Dendritic cell treated with granulocyte-macrophage colony-stimulating factor and Interleukin-4, amounts not matched to agents 40 ng/mL and 50 ng/mL, for 4 days (primary cell): Measurements from ENCODE around the gene MIB2.

ENCODE experiments used
- H3K27ac Mint-ChIP-seq: one replicate; pipeline ENCODE4 v1.8.0; 2022; ENCODE audit warnings: mild to moderate bottlenecking, mixed read lengths
- H3K27me3 Mint-ChIP-seq: one replicate; pipeline ENCODE4 v1.8.0; 2022; ENCODE audit warnings: mild to moderate bottlenecking, mixed read lengths
- H3K36me3 Mint-ChIP-seq: one replicate; pipeline ENCODE4 v1.8.0; 2022; ENCODE audit warnings: low read depth, mixed read lengths
- H3K4me1 Mint-ChIP-seq: one replicate; pipeline ENCODE4 v1.8.0; 2022; ENCODE audit warnings: low read depth, mixed read lengths
- H3K4me3 Mint-ChIP-seq: one replicate; pipeline ENCODE4 v1.8.0; 2022; ENCODE audit warnings: mild to moderate bottlenecking, moderate library complexity, mixed read lengths
- H3K9me3 Mint-ChIP-seq: one replicate; pipeline ENCODE4 v1.8.0; 2022; ENCODE audit warnings: mixed read lengths
- intact Hi-C: fragments of 100-400 bp; cut with micrococcal nuclease; formaldehyde crosslinking; loops from one replicate; pipeline ENCODE4 v1.15.0; 2022

MIB2 gene

GRCh38 chr1:1624443-1625403 is 9.4 kb downstream of the MIB2 start:
- H3K9me3 Mint-ChIP-seq, result no peaks in the 10 kb centered on the region
- H3K4me1 Mint-ChIP-seq, result peaks cover 5% of the 10 kb centered on the region
- intact Hi-C loops, result no loop called here
- H3K4me3 Mint-ChIP-seq, result no peak overlapping the region
- peaks cover 16% of the 10 kb centered on the region for H3K27me3 Mint-ChIP-seq
- no peak overlapping the region for H3K27ac Mint-ChIP-seq
- H3K36me3 Mint-ChIP-seq, result peaks cover 43% of the 10 kb centered on the region

- peaks cover 5% of the 10 kb centered on the region for H3K4me1 Mint-ChIP-seq
- no peak overlapping the region for H3K4me3 Mint-ChIP-seq
- H3K9me3 Mint-ChIP-seq, result no peaks in the 10 kb centered on the region
- H3K27ac Mint-ChIP-seq, result no peak overlapping the region
- peaks cover 43% of the 10 kb centered on the region for H3K36me3 Mint-ChIP-seq
- intact Hi-C loops, result no loop called here
- H3K27me3 Mint-ChIP-seq, result peaks cover 22% of the 10 kb centered on the region
Measured at GRCh38 chr1:1625404-1625775, 10.1 kb downstream of the MIB2 start.

GRCh38 chr1:1625824-1626206 is 10.5 kb downstream of the MIB2 start:
- H3K4me3 Mint-ChIP-seq, result no peak overlapping the region
- peaks cover 24% of the 10 kb centered on the region for H3K27me3 Mint-ChIP-seq
- H3K27ac Mint-ChIP-seq, result no peak overlapping the region
- H3K9me3 Mint-ChIP-seq, result no peaks in the 10 kb centered on the region
- peaks cover 5% of the 10 kb centered on the region for H3K4me1 Mint-ChIP-seq
- intact Hi-C loops, result no loop called here
- H3K36me3 Mint-ChIP-seq, result peaks cover 43% of the 10 kb centered on the region

GRCh38 chr1:1626207-1627141 is 11.2 kb downstream of the MIB2 start:
- H3K4me1 Mint-ChIP-seq, result peaks cover 5% of the 10 kb centered on the region
- H3K27me3 Mint-ChIP-seq, result peaks cover 30% of the 10 kb centered on the region
- H3K36me3 Mint-ChIP-seq, result peaks cover 43% of the 10 kb centered on the region
- no peak overlapping the region for H3K4me3 Mint-ChIP-seq
- H3K9me3 Mint-ChIP-seq, result no peaks in the 10 kb centered on the region
- no peak overlapping the region for H3K27ac Mint-ChIP-seq
- intact Hi-C loops, result no loop called here

GRCh38 chr1:1627261-1627828 is 12.0 kb downstream of the MIB2 start:
- intact Hi-C loops, result no loop called here
- Mint-ChIP-seq H3K4me3 (no peak overlapping the region), H3K27ac (no peak overlapping the region)

GRCh38 chr1:1627829-1628753 is 12.8 kb downstream of the MIB2 start:
- Mint-ChIP-seq H3K4me3 (no peak overlapping the region), H3K9me3 (no peaks in the 10 kb centered on the region), H3K4me1 (peaks cover 5% of the 10 kb centered on the region), H3K27me3 (peaks cover 36% of the 10 kb centered on the region), H3K36me3 (peaks cover 43% of the 10 kb centered on the region), H3K27ac (no peak overlapping the region)
- intact Hi-C loops, result no loop called here

More at GRCh38 chr1:1627261-1627828, 12.0 kb downstream of the MIB2 start:
- H3K9me3 Mint-ChIP-seq, result no peaks in the 10 kb centered on the region
- peaks cover 43% of the 10 kb centered on the region for H3K36me3 Mint-ChIP-seq
- peaks cover 5% of the 10 kb centered on the region for H3K4me1 Mint-ChIP-seq
- peaks cover 36% of the 10 kb centered on the region for H3K27me3 Mint-ChIP-seq

- intact Hi-C loops, result no loop called here
- H3K4me3 Mint-ChIP-seq, result no peak overlapping the region
- H3K4me1 Mint-ChIP-seq, result peaks cover 5% of the 10 kb centered on the region
- peaks cover 36% of the 10 kb centered on the region for H3K27me3 Mint-ChIP-seq
- H3K9me3 Mint-ChIP-seq, result no peaks in the 10 kb centered on the region
- peaks cover 40% of the 10 kb centered on the region for H3K36me3 Mint-ChIP-seq
- no peak overlapping the region for H3K27ac Mint-ChIP-seq
Measured at GRCh38 chr1:1628754-1629429, 13.6 kb downstream of the MIB2 start.

- intact Hi-C loops, result no loop called here
- Mint-ChIP-seq H3K4me3 (no peak overlapping the region), H3K27ac (no peak overlapping the region), H3K27me3 (peaks cover 36% of the 10 kb centered on the region), H3K4me1 (peaks cover 5% of the 10 kb centered on the region), H3K36me3 (peaks cover 32% of the 10 kb centered on the region), H3K9me3 (no peaks in the 10 kb centered on the region)
Measured at GRCh38 chr1:1629430-1630190, 14.3 kb downstream of the MIB2 start.

- Mint-ChIP-seq H3K4me1 (peaks cover 5% of the 10 kb centered on the region), H3K9me3 (no peaks in the 10 kb centered on the region), H3K36me3 (peaks cover 28% of the 10 kb centered on the region), H3K4me3 (peak overlapping the region; percentile 51), H3K27me3 (peaks cover 36% of the 10 kb centered on the region), H3K27ac (no peak overlapping the region)
- intact Hi-C loops, result no loop called here
Measured at GRCh38 chr1:1630191-1630964, 15.1 kb downstream of the MIB2 start.

- Mint-ChIP-seq H3K36me3 (peaks cover 29% of the 10 kb centered on the region), H3K27me3 (peaks cover 36% of the 10 kb centered on the region), H3K4me3 (peak overlapping the region; percentile 30), H3K9me3 (no peaks in the 10 kb centered on the region), H3K4me1 (peaks cover 5% of the 10 kb centered on the region), H3K27ac (no peak overlapping the region)
- intact Hi-C loops, result no loop called here
Measured at GRCh38 chr1:1630965-1631781, 15.9 kb downstream of the MIB2 start.

GRCh38 chr1:1631782-1632420 is 16.6 kb downstream of the MIB2 start, which contains the start of gene MMP23B:
Gene MMP23B, plus strand, starts transcription at chr1:1632173. Its CDS starts 46 bp downstream, at chr1:1632219.
- intact Hi-C loops, result no loop called here
- H3K27ac Mint-ChIP-seq, result no peak within 1 kb of the TSS

More at GRCh38 chr1:1631782-1632420, 16.6 kb downstream of the MIB2 start, which contains the start of gene MMP23B:
- no peaks in the 10 kb centered on the region for H3K9me3 Mint-ChIP-seq
- H3K27me3 Mint-ChIP-seq, result peaks cover 36% of the 10 kb centered on the region
- peak within 1 kb of the TSS; percentile 30 for H3K4me3 Mint-ChIP-seq
- H3K36me3 Mint-ChIP-seq, result peaks cover 31% of the 10 kb centered on the region
- H3K4me1 Mint-ChIP-seq, result peaks cover 5% of the 10 kb centered on the region
